ENCODE data around the gene TECTB.

The TECTB gene

DNA sequence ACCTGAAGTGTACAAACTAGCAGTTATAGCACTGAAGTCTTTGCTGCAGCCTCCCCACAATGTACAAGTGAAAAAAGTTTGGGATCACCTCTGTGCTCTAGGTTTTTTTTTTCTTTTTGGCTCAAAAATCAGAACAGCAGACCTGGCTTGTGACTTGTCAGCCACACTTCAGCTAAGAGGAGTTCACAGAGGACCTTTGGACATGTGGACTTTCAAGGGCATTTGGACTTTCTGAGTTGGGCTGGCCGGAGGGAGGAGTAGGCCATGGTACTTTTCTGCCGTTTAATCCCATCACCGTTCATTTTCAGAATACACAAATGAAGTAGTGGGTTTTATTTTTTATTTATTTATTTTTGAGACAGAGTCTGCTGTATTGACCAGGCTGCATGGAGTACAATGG is 68.8 kb downstream of the TECTB start:
- Histone ChIP-seq H3K4me1 (ENCODE audit: insufficient read depth, low read length) (no peaks in the 10 kb centered on the region), H3K36me3 (ENCODE audit: insufficient read depth, low read length) (no peaks in the 10 kb centered on the region), H3K9ac (ENCODE audit: low read length) (no peak overlapping the region), H3K27me3 (ENCODE audit: control insufficient read depth in 1 of 2, insufficient read depth in 2 of 2, low read length in 2 of 2) (no peaks in the 10 kb centered on the region), H3K27ac (ENCODE audit: low read depth, low read length) (no peak overlapping the region), H3K9me3 (ENCODE audit: low read length) (no peaks in the 10 kb centered on the region), H3K4me3 (ENCODE audit: low read depth in 1 of 2, low read length in 2 of 2) (no peak overlapping the region)

DNA sequence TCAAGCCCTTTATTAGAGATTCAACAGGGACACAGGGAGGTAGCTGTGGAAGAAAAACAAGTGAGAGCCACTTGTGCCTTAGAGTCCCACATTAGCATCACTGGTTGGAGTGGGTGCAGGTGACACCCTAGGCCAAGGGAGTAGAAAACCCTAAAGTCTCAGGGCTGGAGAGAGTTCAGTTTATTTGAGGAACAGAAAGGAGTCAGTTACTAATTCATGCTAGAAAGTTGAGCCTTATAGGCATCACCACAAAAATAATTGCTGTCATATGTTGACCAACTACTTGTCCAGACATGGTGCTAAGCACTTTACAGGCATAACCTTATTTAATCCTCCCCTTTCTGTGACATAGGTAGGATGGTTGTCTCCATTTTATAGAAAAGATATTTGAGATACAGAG is 69.8 kb downstream of the TECTB start:
- Histone ChIP-seq H3K36me3 (ENCODE audit: insufficient read depth, low read length) (no peaks in the 10 kb centered on the region), H3K9ac (ENCODE audit: low read length) (no peak overlapping the region), H3K4me3 (ENCODE audit: low read depth in 1 of 2, low read length in 2 of 2) (no peak overlapping the region), H3K4me1 (ENCODE audit: insufficient read depth, low read length) (no peaks in the 10 kb centered on the region), H3K9me3 (ENCODE audit: low read length) (no peaks in the 10 kb centered on the region), H3K27ac (ENCODE audit: low read depth, low read length) (no peak overlapping the region), H3K27me3 (ENCODE audit: control insufficient read depth in 1 of 2, insufficient read depth in 2 of 2, low read length in 2 of 2) (no peaks in the 10 kb centered on the region)

Data from muscle layer of colon (tissue), 2 donors.